Transverse colon (tissue), 4 donors: ENCODE data around the gene TCHH. TPM values are rescaled to one million over a fixed set of nuclear protein-coding genes. Genes with fewer than 3 reads are reported as not detected.

Source experiments
- DNase-seq: peaks from one replicate; pipeline ENCODE4 v3.0.0-alpha.2; 2019
- H3K27ac ChIP-seq, 4 donors: fragments of 200-600 bp; sonication (generic); 2 replicates each; pipeline ENCODE4 v1.5.1; 2016 to 2018; ENCODE audit warnings: inconsistent platforms in 4 of 4
- H3K27me3 ChIP-seq: fragments of 200-600 bp; sonication (generic); 2 replicates; pipeline ENCODE4 v1.5.1; 2017; ENCODE audit warnings: inconsistent platforms
- H3K36me3 ChIP-seq, 4 donors: fragments of 200-600 bp; sonication (generic); 2 replicates each; pipeline ENCODE4 v1.5.1; 2017 to 2019; ENCODE audit warnings: inconsistent platforms in 4 of 4
- H3K4me1 ChIP-seq, 4 donors: fragments of 200-600 bp; sonication (generic); 2 replicates each; pipeline ENCODE4 v1.5.1; 2017 to 2020; ENCODE audit warnings: inconsistent platforms in 4 of 4
- H3K4me3 ChIP-seq, 4 donors: fragments of 200-600 bp; sonication (generic); 1 replicate in 1 of 4; 2 replicates in 3 of 4; pipeline versions ENCODE4 v1.5.1 to v1.6.1; 2017 to 2019; ENCODE audit warnings: inconsistent platforms in 4 of 4
- H3K9me3 ChIP-seq, 2 donors: fragments of 200-600 bp; sonication (generic); 2 replicates each; pipeline ENCODE4 v1.5.1; 2017 to 2019; ENCODE audit warnings: inconsistent platforms in 2 of 2
- EP300 ChIP-seq: sonication (generic); formaldehyde crosslinking; IDR thresholded peaks from one replicate; pipeline ENCODE4 v1.6.1; 2017; ENCODE audit warnings: antibody characterized with exemption, low read depth
- POLR2A ChIP-seq: fragments of 450-650 bp; IDR thresholded peaks from one replicate; pipeline ENCODE4 v1.6.1; 2016; ENCODE audit warnings: antibody characterized with exemption, mild to moderate bottlenecking, moderate library complexity
- POLR2AphosphoS5 ChIP-seq, 3 donors: sonication (generic); formaldehyde crosslinking; IDR thresholded peaks; one replicate each; pipeline ENCODE4 v1.6.1; 2016; ENCODE audit warnings: antibody characterized with exemption in 3 of 3
- WGBS, 2 donors: methylation state at CpG; one replicate each; pipeline ENCODE4 v1.1.5; 2018; ENCODE audit warnings: low coverage in 1 of 2; 5-methylcytosine and 5-hydroxymethylcytosine counted together
- in situ Hi-C, 4 donors: fragments of 200-750 bp; cut with MboI; loops; one replicate each; pipeline versions ENCODE4 v1.15.0 to v1.15.1; 2017; ENCODE audit warnings: low sequenced_read_pairs in 3 of 4, low pct_ligation_motif_present in 1 of 4, low pct_unique_long_range_greater_than_20kb in 1 of 4
- intact Hi-C: fragments of 100-400 bp; cut with DNase I; formaldehyde crosslinking; loops from one replicate; pipeline ENCODE4 v1.15.1; 2023; ENCODE audit warnings: low total_unique reads
- total RNA-seq, 4 donors: library from RNA; depleted of rRNA; stranded (reverse); fragments of >200 nt; gene quantifications; one replicate each; pipeline ENCODE4 v1.1.0, GENCODE V29; 2016
- TF ChIP-seq, protein P1 (sequence below), 5 experiments: fragments of 200-600 bp in 3 of 5; fragments of 450-650 bp in 2 of 5; sonication (generic) in 3 of 5; IDR thresholded peaks; 1 replicate in 2 of 5; 2 replicates in 3 of 5; pipeline ENCODE4 v1.5.1; 2016 to 2017; ENCODE audit warnings: antibody characterized with exemption in 5 of 5, inconsistent platforms in 3 of 5, mild to moderate bottlenecking in 2 of 5, moderate library complexity in 1 of 5

Gene TCHH
- total RNA-seq, 4 donors from 2014 or later, result under 0.01 TPM; not detected in 3

DNA sequence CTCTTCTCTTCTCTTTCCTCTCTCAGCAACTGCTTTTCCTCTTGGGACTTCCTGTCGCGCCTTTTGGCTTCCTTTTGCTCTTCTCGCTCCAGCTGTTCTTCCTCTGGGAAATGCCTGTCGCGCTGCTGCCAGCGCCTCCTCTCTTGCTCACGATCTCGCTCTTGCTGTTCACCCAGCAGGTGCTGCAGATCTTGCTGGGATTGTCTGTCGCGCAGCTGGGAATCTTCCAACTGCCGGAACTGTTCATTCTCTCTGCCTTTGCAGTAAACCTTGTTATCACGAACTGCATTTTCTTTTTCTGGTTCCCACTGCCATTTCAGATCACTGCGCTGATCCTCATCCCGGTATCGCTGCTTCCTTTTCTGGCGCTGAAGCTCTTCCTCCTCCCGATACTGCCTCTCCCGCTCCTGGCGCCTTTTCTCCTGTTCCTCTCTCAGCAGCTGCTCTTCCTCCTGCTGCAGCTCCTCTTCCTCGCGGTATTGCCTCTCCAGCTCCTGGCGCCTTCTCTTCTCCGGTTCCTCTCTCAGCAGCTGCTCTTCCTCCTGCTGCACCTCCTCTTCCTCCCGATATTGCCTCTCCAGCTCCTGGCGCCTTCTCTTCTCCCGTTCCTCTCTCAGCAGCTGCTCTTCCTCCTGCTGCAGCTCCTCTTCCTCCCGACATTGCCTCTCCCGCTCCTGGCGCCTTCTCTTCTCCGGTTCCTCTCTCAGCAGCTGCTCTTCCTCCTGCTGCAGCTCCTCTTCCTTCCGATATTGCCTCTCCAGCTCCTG is 5.8 kb downstream of the TCHH start:
- 10 to 33% methylated on average over 30 to 31 of the region's 31 CpGs for WGBS, 2 donors
- H3K4me3 ChIP-seq, result peak overlapping the region in 2 of 4 donors; percentile 36 to 55
- H3K4me1 ChIP-seq, result peaks cover 18 to 63% (median 46%) of the 10 kb centered on the region in 4 donors
- no peak for TF ChIP-seq POLR2AphosphoS5 (IDR thresholded peaks at IDR 0.05)
- TF ChIP-seq EP300, result no peak
- no peak for TF ChIP-seq POLR2A
- TF ChIP-seq, protein P1, sequence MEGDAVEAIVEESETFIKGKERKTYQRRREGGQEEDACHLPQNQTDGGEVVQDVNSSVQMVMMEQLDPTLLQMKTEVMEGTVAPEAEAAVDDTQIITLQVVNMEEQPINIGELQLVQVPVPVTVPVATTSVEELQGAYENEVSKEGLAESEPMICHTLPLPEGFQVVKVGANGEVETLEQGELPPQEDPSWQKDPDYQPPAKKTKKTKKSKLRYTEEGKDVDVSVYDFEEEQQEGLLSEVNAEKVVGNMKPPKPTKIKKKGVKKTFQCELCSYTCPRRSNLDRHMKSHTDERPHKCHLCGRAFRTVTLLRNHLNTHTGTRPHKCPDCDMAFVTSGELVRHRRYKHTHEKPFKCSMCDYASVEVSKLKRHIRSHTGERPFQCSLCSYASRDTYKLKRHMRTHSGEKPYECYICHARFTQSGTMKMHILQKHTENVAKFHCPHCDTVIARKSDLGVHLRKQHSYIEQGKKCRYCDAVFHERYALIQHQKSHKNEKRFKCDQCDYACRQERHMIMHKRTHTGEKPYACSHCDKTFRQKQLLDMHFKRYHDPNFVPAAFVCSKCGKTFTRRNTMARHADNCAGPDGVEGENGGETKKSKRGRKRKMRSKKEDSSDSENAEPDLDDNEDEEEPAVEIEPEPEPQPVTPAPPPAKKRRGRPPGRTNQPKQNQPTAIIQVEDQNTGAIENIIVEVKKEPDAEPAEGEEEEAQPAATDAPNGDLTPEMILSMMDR (IDR thresholded peaks at IDR 0.05), result no peak
- H3K9me3 ChIP-seq, result peaks cover 0 to 8% of the 10 kb centered on the region in 2 donors
- intact Hi-C loops (no loop called here), in situ Hi-C loops (no loop called here)
- no peak overlapping the region for H3K27ac ChIP-seq
- H3K36me3 ChIP-seq, result no peaks in the 10 kb centered on the region
- DNase-seq, result no peak
- H3K27me3 ChIP-seq, result peaks cover 100% of the 10 kb centered on the region

DNA sequence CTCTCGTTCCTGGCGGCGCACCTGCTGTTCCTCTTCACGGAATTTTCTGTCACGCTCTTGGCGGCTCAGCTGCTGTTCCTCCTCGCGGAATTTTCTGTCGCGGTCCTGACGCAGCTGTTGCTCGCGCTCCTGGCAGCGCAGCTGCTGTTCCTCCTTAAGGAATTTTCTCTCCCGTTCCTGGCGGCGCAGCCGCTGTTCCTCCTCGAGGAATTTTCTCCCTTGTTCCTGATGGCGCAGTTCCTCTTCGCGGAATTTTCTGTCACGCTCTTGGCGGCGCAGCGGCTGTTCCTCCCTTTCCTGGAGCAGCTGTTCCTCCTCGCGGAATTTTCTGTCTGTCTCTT is 6.4 kb downstream of the TCHH start:
- Histone ChIP-seq H3K4me3 (peak overlapping the region in 1 of 4 donors; percentile 55), H3K36me3 (no peaks in the 10 kb centered on the region), H3K27me3 (peaks cover 100% of the 10 kb centered on the region), H3K9me3 (peaks cover 0 to 8% of the 10 kb centered on the region in 2 donors), H3K27ac (no peak overlapping the region), H3K4me1 (peaks cover 18 to 63% (median 46%) of the 10 kb centered on the region in 4 donors)
- no peak for TF ChIP-seq POLR2A
- no peak for TF ChIP-seq POLR2AphosphoS5 (IDR thresholded peaks at IDR 0.05)
- TF ChIP-seq, protein P1 (IDR thresholded peaks at IDR 0.05), result no peak
- TF ChIP-seq EP300, result no peak
- in situ Hi-C loops, result no loop called here
- WGBS, 2 donors, result 34 to 54% methylated on average over 14 to 28 of the region's 28 CpGs
- DNase-seq, result no peak
- intact Hi-C loops, result no loop called here

DNA sequence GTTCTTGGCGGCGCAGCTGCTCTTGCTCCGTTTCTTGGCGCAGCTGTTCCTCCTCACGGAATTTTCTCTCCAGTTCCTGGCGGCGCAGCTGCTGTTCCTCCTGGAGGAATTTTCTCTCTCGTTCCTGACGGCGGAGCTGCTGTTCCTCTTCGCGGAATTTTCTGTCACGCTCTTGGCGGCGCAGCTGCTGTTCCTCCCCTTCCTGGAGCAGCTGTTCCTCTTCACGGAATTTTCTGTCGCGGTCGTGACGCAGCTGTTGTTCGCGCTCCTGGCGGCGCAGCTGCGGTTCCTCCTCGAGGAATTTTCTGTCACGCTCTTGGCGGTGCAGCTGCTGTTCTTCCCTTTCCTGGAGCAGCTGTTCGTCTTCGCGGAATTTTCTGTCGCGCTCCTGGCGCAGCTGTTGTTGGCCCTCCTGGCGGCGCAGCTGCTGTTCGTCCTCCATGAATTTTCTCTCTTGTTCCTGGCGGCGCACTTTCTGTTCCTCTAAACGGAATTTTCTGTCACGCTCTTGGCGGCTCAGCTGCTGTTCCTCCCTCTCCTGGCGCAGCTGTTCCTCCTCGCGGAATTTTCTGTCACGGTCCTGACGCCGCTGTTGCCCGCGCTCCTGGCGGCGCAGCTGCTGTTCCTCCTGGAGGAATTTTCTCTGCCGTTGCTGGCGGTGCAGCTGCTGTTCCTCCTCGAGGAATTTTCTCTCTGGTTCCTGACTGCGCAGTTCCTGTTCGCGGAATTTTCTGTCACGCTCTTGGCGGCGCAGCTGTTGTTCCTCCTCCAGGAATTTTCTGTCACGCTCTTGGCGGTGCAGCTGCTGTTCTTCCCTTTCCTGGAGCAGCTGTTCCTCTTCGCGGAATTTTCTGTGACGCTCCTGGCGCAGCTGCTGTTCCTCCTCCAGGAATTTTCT is 7.0 kb downstream of the TCHH start:
- DNase-seq, result no peak
- 15 to 29% methylated on average over 19 to 67 of the region's 67 CpGs for WGBS, 2 donors
- TF ChIP-seq, protein P1 (IDR thresholded peaks at IDR 0.05), result no peak
- peak in 2 of 3 donors; percentile 20 to 37 for TF ChIP-seq POLR2AphosphoS5 (IDR thresholded peaks at IDR 0.05)
- TF ChIP-seq EP300, result no peak
- intact Hi-C loops (no loop called here), in situ Hi-C loops (no loop called here)
- H3K4me1 ChIP-seq, result peaks cover 18 to 63% (median 46%) of the 10 kb centered on the region in 4 donors
- peak overlapping the region in 3 of 4 donors; percentile 12 to 55 (median 19) for H3K4me3 ChIP-seq
- H3K9me3 ChIP-seq, result peaks cover 0 to 8% of the 10 kb centered on the region in 2 donors
- H3K36me3 ChIP-seq, result no peaks in the 10 kb centered on the region
- H3K27me3 ChIP-seq, result peaks cover 100% of the 10 kb centered on the region
- no peak overlapping the region for H3K27ac ChIP-seq
